Esophagus muscularis mucosa (tissue), 4 donors: ENCODE measurements around the gene TEAD3. TPM values are rescaled to one million over a fixed set of nuclear protein-coding genes. Genes with fewer than 3 reads are reported as not detected.

Experiments
- DNase-seq: peaks from one replicate; pipeline ENCODE4 v3.0.0-alpha.2; 2017; ENCODE audit errors: extremely low spot score
- H3K27ac ChIP-seq, 4 donors: fragments of 200-600 bp; sonication (generic); replicated peaks in 1 of 4; 1 replicate in 3 of 4; 2 replicates in 1 of 4; pipeline ENCODE4 v1.5.1; 2016 to 2019; ENCODE audit warnings: mild to moderate bottlenecking in 1 of 4
- H3K27me3 ChIP-seq, 4 donors: fragments of 200-600 bp; sonication (generic); one replicate each; pipeline versions ENCODE4 v1.5.1 to v1.6.0; 2016 to 2019
- H3K36me3 ChIP-seq, 4 donors: fragments of 200-600 bp; sonication (generic); one replicate each; pipeline ENCODE4 v1.5.1; 2016 to 2019
- H3K4me1 ChIP-seq, 4 donors: fragments of 200-600 bp; sonication (generic); one replicate each; pipeline ENCODE4 v1.5.1; 2016 to 2019
- H3K4me3 ChIP-seq, 4 donors: fragments of 200-600 bp; sonication (generic); 1 replicate in 2 of 4; 2 replicates in 2 of 4; pipeline ENCODE4 v1.5.1; 2016 to 2019; ENCODE audit warnings: mild to moderate bottlenecking in 4 of 4, moderate library complexity in 1 of 4
- H3K9me3 ChIP-seq, 4 donors: fragments of 200-600 bp; sonication (generic); 1 replicate in 3 of 4; 2 replicates in 1 of 4; pipeline ENCODE4 v1.5.1; 2016 to 2019
- CTCF ChIP-seq, 3 experiments: fragments of 200-600 bp in 2 of 3; fragments of 450-650 bp in 1 of 3; sonication (generic) in 2 of 3; IDR thresholded peaks; one replicate each; pipeline ENCODE4 v1.5.1; 2017 to 2019; ENCODE audit warnings: antibody characterized with exemption in 3 of 3, mild to moderate bottlenecking in 2 of 3, moderate library complexity in 1 of 3
- EP300 ChIP-seq: sonication (generic); formaldehyde crosslinking; IDR thresholded peaks from one replicate; pipeline ENCODE4 v1.6.1; 2017; ENCODE audit warnings: antibody characterized with exemption
- POLR2A ChIP-seq: fragments of 450-650 bp; IDR thresholded peaks from one replicate; pipeline ENCODE4 v1.6.1; 2017; ENCODE audit warnings: antibody characterized with exemption, moderate library complexity, mild to moderate bottlenecking, low read depth
- POLR2AphosphoS5 ChIP-seq, 2 donors: sonication (generic); formaldehyde crosslinking; IDR thresholded peaks; one replicate each; pipeline ENCODE4 v1.6.1; 2017; ENCODE audit warnings: antibody characterized with exemption in 2 of 2
- WGBS: methylation state at CpG from one replicate; pipeline ENCODE4 v1.1.5; 2018; 5-methylcytosine and 5-hydroxymethylcytosine counted together
- intact Hi-C: fragments of 100-400 bp; cut with DNase I; formaldehyde crosslinking; loops from one replicate; pipeline ENCODE4 v1.15.1; 2023
- total RNA-seq, 4 donors: library from RNA; depleted of rRNA; stranded (reverse); fragments of >200 nt; gene quantifications; one replicate each; pipeline versions ENCODE4 v1.1.0 to v1.2.1, GENCODE V29; 2016

TEAD3 gene
- total RNA-seq, 4 donors from 2014 or later = 71.4 to 123 (median 78.5) TPM

- intact Hi-C loops = no loop called here
- no peak for DNase-seq
- Histone ChIP-seq H3K27me3 (no peaks in the 10 kb centered on the region), H3K36me3 (peaks cover 0 to 13% (median 10%) of the 10 kb centered on the region in 4 donors), H3K4me3 (peak overlapping the region; percentile 67 to 82 (median 70)), H3K4me1 (peaks cover 23 to 42% (median 33%) of the 10 kb centered on the region in 4 donors), H3K9me3 (no peaks in the 10 kb centered on the region), H3K27ac (peak overlapping the region; percentile 74 to 80 (median 80))
- no peak for TF ChIP-seq CTCF (IDR thresholded peaks at IDR 0.05)
- no peak for TF ChIP-seq EP300
- no peak for TF ChIP-seq POLR2AphosphoS5 (IDR thresholded peaks at IDR 0.05)
- TF ChIP-seq POLR2A = no peak
- 13% methylated on average over 18 of the region's 20 CpGs for WGBS
Measured at GRCh38 chr6:35451354-35452182, 45.3 kb downstream of the TEAD3 start.

- Histone ChIP-seq H3K4me3 (no peak overlapping the region), H3K36me3 (no peaks in the 10 kb centered on the region), H3K4me1 (peaks cover 23 to 41% (median 30%) of the 10 kb centered on the region in 4 donors), H3K9me3 (no peaks in the 10 kb centered on the region), H3K27me3 (no peaks in the 10 kb centered on the region), H3K27ac (no peak overlapping the region)
- DNase-seq = no peak
- peak; percentile 67 to 86 (median 75) for TF ChIP-seq CTCF (IDR thresholded peaks at IDR 0.05)
- TF ChIP-seq POLR2A = no peak
- TF ChIP-seq EP300 = no peak
- WGBS = 29% methylated on average over 13 of the region's 14 CpGs
- intact Hi-C loops = loop anchor here (1.0 to 2.0 kb wide), 2 partner anchors 107 to 157 kb away; partner anchors contain the start of gene PPARD
Measured at GRCh38 chr6:35449287-35449881, 47.5 kb downstream of the TEAD3 start.

- no peak overlapping the region for H3K27ac ChIP-seq
- intact Hi-C loops = loop anchor here (2.0 kb wide), 1 partner anchor 155 kb away; no protein-coding TSS in a partner anchor
- no peak overlapping the region for H3K4me3 ChIP-seq
- WGBS = 85% methylated on average over 7 of the region's 7 CpGs
- no peaks in the 10 kb centered on the region for H3K36me3 ChIP-seq
- H3K9me3 ChIP-seq = no peaks in the 10 kb centered on the region
- no peak for DNase-seq
- no peaks in the 10 kb centered on the region for H3K27me3 ChIP-seq
- peaks cover 14 to 29% (median 21%) of the 10 kb centered on the region in 4 donors for H3K4me1 ChIP-seq
- TF ChIP-seq CTCF (IDR thresholded peaks at IDR 0.05) = no peak
- TF ChIP-seq POLR2A = no peak
- no peak for TF ChIP-seq EP300
- TF ChIP-seq POLR2AphosphoS5 (IDR thresholded peaks at IDR 0.05) = no peak
Measured at GRCh38 chr6:35448191-35448590, 48.7 kb downstream of the TEAD3 start.

GRCh38 chr6:35445691-35446090 lies 51.2 kb downstream of the TEAD3 start:
- Histone ChIP-seq H3K27ac (no peak overlapping the region), H3K4me3 (no peak overlapping the region), H3K9me3 (no peaks in the 10 kb centered on the region), H3K27me3 (no peaks in the 10 kb centered on the region), H3K36me3 (no peaks in the 10 kb centered on the region), H3K4me1 (peaks cover 0 to 8% (median 3%) of the 10 kb centered on the region in 4 donors)
- DNase-seq = no peak
- intact Hi-C loops = no loop called here
- no peak for TF ChIP-seq POLR2A
- TF ChIP-seq POLR2AphosphoS5 (IDR thresholded peaks at IDR 0.05) = no peak
- TF ChIP-seq CTCF (IDR thresholded peaks at IDR 0.05) = no peak
- no peak for TF ChIP-seq EP300
- 91% methylated on average over 6 of the region's 7 CpGs for WGBS
